ENCODE measurements around the gene PANK2. TPM values are rescaled to one million over a fixed set of nuclear protein-coding genes. Genes with fewer than 3 reads are reported as not detected.
A peak's percentile ranks its signal among the peaks of the same experiment; 100 is the strongest.

Gene PANK2
- 79.9 and 89.9 TPM in 2 replicates for total RNA-seq (2013; cell fraction: nucleolus; rRNA removed)
- total RNA-seq (2014; rRNA removed) = 34.3 and 40.9 TPM in 2 replicates
- total RNA-seq (2014; rRNA removed; fragmentation: Illumina TruSeq; extraction: Trizol) = 38.5 and 41.1 TPM in 2 replicates
- 37.7 and 39.6 TPM in 2 replicates for total RNA-seq (2021)
- polyA plus RNA-seq (2011; ENCODE audit: low read depth) = 22.3 TPM
- 31.7 and 45.1 TPM in 2 replicates for polyA plus RNA-seq (2011; rRNA removed)
- polyA plus RNA-seq (2011; cell fraction: cytosol; rRNA removed) = 15.7 and 17.9 TPM in 2 replicates
- polyA plus RNA-seq (2011; cell fraction: nucleus; rRNA removed) = 28.5 and 34.2 TPM in 2 replicates
- polyA plus RNA-seq (2012) = 31.7 and 32.9 TPM in 2 replicates
- polyA plus RNA-seq (2014; fragmentation: Illumina TruSeq; extraction: Trizol) = 32.4 and 43.6 TPM in 2 replicates
- polyA plus RNA-seq (2014; fragmentation: Nextera tagmentation; extraction: Ambion mirVana) = 10 to 100 TPM; 13.2 to 16.3 TPM
- polyA plus RNA-seq (2014; rRNA removed) = 24.9 and 28.3 TPM in 2 replicates
- 10 to 100 TPM; 39.5 to 43.4 TPM for polyA plus RNA-seq (2016; fragmentation: Nextera tagmentation; extraction: Ambion mirVana)
- polyA minus RNA-seq (2011; rRNA and poly(A)+ RNA removed) = 29.7 and 47.0 TPM in 2 replicates
- polyA minus RNA-seq (2011; cell fraction: cytosol; rRNA and poly(A)+ RNA removed) = 11.1 and 13.6 TPM in 2 replicates
- 24.1 and 40.4 TPM in 2 replicates for polyA minus RNA-seq (2011; cell fraction: nucleus; rRNA and poly(A)+ RNA removed)
- Bru-seq, nascent RNA = percentile 96 among the genes with signal in this experiment
- BruChase-seq, experiment 1, labeled RNA remaining after a 6-hour chase = percentile 92 among the genes with signal in this experiment
- percentile 94 among the genes with signal in this experiment for BruChase-seq, experiment 2, labeled RNA remaining after a 2-hour chase
- long read RNA-seq, experiment 1, transcript PANK2-201 (7 exons, 2,280 nt) = major isoform, 9 of 21 reads
- long read RNA-seq, experiment 1, partial matches to known transcripts = 2 of 21 reads
- long read RNA-seq, experiment 1, other reads (novel, unspliced or antisense) = 8 of 21 reads
- long read RNA-seq, experiment 2, full-length matches to known transcripts = 10 of 48 reads
- long read RNA-seq, experiment 2, partial matches to known transcripts = 6 of 48 reads
- long read RNA-seq, experiment 2, other reads (novel, unspliced or antisense) = 32 of 48 reads

GRCh38 chr20:3888622-3889488 is at the start of gene PANK2:
Gene PANK2 (plus strand): TSS chr20:3889387.
- Histone ChIP-seq H3K79me2 (ENCODE audit: control insufficient read depth, insufficient read depth, low read length) (peaks cover 64% of the 10 kb centered on the region), H3K4me3 (peak within 1 kb of the TSS; percentile 97), H4K20me1 (ENCODE audit: control insufficient read depth, insufficient read depth) (peaks cover 12% of the 10 kb centered on the region; the same call in 1 of the 2 replicates), H2AFZ (ENCODE audit: control insufficient read depth, low read depth, low read length) (peak within 1 kb of the TSS; percentile 81), H3K36me3 (ENCODE audit: control insufficient read depth in 2 of 2, insufficient read depth in 2 of 2, low read length in 1 of 2) (peaks cover 0 to 4% of the 10 kb centered on the region in 2 experiments; a peak in 1 of 4 replicates), H3K27ac (ENCODE audit: control insufficient read depth, insufficient read depth) (peak within 1 kb of the TSS; percentile 93), H3K9ac (ENCODE audit: control insufficient read depth, insufficient read depth, low read length) (peak within 1 kb of the TSS; percentile 90), H3K27me3 (replicated peaks in 1 of 2; ENCODE audit: control insufficient read depth in 2 of 2, insufficient read depth in 2 of 2, low read length in 1 of 2) (no peaks in the 10 kb centered on the region), H3K9me3 (replicated peaks; ENCODE audit: control insufficient read depth, insufficient read depth, low read length) (no peaks in the 10 kb centered on the region), H3K4me1 (ENCODE audit: control insufficient read depth, insufficient read depth, low read length) (peaks cover 18% of the 10 kb centered on the region), H3K4me2 (ENCODE audit: control insufficient read depth, insufficient read depth) (peak within 1 kb of the TSS; percentile 86)
- intact Hi-C loops (cut with micrococcal nuclease; ENCODE audit: unreplicated experiment) (loop anchor here (1.0 kb wide), 2 partner anchors 125 to 196 kb away; no protein-coding TSS in a partner anchor), in situ Hi-C loops (cut with MboI) (no loop called here)
- POLR2A ChIA-PET = interaction anchor here (0.7 to 1.2 kb wide), 3 partner anchors 69 to 131 kb away, joined by 3 to 4 read pairs (median 3); partner anchors contain the start of gene AP5S1
- WGBS (ENCODE audit: insufficient coverage, insufficient replicate concordance, low lambda C conversion rate, missing lambda C conversion rate) = under 1% methylated on average over 52 of the region's 72 CpGs
- no TSS peak for BruUV-seq (replicated peaks)
- SMC1A ChIA-PET (ENCODE audit: uncharacterized antibody, unreplicated experiment) = interaction anchor here (1.4 to 2.2 kb wide), 3 partner anchors 120 to 203 kb away, joined by 3 to 9 read pairs (median 6); no protein-coding TSS in a partner anchor
- peak; percentile 98 for DNase-seq (ENCODE audit: low read depth, low spot score)
- CTCF ChIA-PET = interaction anchor here (1.4 to 5.0 kb wide), 4 partner anchors 18 to 196 kb away, joined by 5 to 22 read pairs (median 8); no protein-coding TSS in a partner anchor
- FAIRE-seq = peak; percentile 77
- RAD21 ChIA-PET (ENCODE audit: unreplicated experiment) = interaction anchor here (1.6 to 2.4 kb wide), 4 partner anchors 17 to 197 kb away, joined by 4 to 9 read pairs (median 7); no protein-coding TSS in a partner anchor
- peak; percentile 95 for ATAC-seq
- TF ChIP-seq CEBPB (IDR thresholded peaks at IDR 0.05; ENCODE audit: borderline replicate concordance in 1 of 2, low read depth in 2 of 2, low read length in 2 of 2) (no peak), NRF1 (conservative IDR thresholded peaks at IDR 0.05; ENCODE audit: low read depth, low read length) (no peak), CEBPZ (IDR thresholded peaks at IDR 0.05; ENCODE audit: low read depth, low read length) (peak; percentile 90), NBN (IDR thresholded peaks at IDR 0.05) (peak; percentile 90), NFYB (IDR thresholded peaks at IDR 0.05; ENCODE audit: insufficient read depth, low read depth, low read length) (peak; percentile 98), YBX1 (IDR thresholded peaks at IDR 0.05) (no peak), SIX5 (IDR thresholded peaks at IDR 0.05; ENCODE audit: low read depth, low read length, severe bottlenecking) (no peak)
- TF ChIP-seq, protein P1, sequence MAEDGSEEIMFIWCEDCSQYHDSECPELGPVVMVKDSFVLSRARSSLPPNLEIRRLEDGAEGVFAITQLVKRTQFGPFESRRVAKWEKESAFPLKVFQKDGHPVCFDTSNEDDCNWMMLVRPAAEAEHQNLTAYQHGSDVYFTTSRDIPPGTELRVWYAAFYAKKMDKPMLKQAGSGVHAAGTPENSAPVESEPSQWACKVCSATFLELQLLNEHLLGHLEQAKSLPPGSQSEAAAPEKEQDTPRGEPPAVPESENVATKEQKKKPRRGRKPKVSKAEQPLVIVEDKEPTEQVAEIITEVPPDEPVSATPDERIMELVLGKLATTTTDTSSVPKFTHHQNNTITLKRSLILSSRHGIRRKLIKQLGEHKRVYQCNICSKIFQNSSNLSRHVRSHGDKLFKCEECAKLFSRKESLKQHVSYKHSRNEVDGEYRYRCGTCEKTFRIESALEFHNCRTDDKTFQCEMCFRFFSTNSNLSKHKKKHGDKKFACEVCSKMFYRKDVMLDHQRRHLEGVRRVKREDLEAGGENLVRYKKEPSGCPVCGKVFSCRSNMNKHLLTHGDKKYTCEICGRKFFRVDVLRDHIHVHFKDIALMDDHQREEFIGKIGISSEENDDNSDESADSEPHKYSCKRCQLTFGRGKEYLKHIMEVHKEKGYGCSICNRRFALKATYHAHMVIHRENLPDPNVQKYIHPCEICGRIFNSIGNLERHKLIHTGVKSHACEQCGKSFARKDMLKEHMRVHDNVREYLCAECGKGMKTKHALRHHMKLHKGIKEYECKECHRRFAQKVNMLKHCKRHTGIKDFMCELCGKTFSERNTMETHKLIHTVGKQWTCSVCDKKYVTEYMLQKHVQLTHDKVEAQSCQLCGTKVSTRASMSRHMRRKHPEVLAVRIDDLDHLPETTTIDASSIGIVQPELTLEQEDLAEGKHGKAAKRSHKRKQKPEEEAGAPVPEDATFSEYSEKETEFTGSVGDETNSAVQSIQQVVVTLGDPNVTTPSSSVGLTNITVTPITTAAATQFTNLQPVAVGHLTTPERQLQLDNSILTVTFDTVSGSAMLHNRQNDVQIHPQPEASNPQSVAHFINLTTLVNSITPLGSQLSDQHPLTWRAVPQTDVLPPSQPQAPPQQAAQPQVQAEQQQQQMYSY (CRISPR knock-in tag; IDR thresholded peaks at IDR 0.05) = no peak

Data from GM12878 (cell line).